GM10248 (cell line): ENCODE data around the gene ALX3.

Experiments
- CTCF ChIA-PET: fragments of 300-600 bp; sonication (Branson Sonifier 250); formaldehyde crosslinking; extraction: SDS; loops from one replicate; lab custom pipeline; 2021; ENCODE audit warnings: antibody characterized with exemption; lab: Yijun Ruan, JAX
- POLR2A ChIA-PET: fragments of 350-650 bp; sonication (Branson Sonifier 250); formaldehyde crosslinking; extraction: SDS; loops from one replicate; lab custom pipeline; 2020; ENCODE audit warnings: antibody characterized with exemption; lab: Yijun Ruan, JAX
- DNase-seq: peaks from one replicate; pipeline ENCODE4 v3.0.0; 2012; ENCODE audit errors: extremely low spot score
- TF ChIP-seq, protein P1 (sequence below): IDR thresholded peaks from 2 replicates; pipeline ENCODE4 v1.5.1; 2012; ENCODE audit warnings: mild to moderate bottlenecking, low read depth; ENCODE audit errors: extremely low read depth, missing control alignments, control extremely low read depth

Gene ALX3

DNA sequence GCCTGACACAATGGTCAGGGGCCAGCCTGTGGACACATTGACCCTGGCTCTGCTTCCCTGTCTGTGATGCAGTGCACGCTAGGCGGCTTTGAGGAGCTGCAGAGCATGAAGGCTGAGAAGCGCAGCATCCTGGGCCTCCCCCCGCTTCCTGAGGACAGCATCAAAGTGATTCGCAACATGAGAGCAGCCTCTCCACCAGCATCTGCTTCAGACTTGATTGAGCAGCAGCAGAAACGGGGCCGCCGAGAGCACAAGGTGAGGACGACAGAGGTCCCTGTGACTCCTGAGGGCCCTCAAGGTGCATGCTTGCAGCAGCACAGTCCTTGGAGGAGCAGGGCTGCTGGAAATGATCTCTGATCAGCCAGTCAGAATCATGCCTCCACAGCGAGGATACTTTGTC lies 27.5 kb downstream of the ALX3 start:
- TF ChIP-seq, protein P1, sequence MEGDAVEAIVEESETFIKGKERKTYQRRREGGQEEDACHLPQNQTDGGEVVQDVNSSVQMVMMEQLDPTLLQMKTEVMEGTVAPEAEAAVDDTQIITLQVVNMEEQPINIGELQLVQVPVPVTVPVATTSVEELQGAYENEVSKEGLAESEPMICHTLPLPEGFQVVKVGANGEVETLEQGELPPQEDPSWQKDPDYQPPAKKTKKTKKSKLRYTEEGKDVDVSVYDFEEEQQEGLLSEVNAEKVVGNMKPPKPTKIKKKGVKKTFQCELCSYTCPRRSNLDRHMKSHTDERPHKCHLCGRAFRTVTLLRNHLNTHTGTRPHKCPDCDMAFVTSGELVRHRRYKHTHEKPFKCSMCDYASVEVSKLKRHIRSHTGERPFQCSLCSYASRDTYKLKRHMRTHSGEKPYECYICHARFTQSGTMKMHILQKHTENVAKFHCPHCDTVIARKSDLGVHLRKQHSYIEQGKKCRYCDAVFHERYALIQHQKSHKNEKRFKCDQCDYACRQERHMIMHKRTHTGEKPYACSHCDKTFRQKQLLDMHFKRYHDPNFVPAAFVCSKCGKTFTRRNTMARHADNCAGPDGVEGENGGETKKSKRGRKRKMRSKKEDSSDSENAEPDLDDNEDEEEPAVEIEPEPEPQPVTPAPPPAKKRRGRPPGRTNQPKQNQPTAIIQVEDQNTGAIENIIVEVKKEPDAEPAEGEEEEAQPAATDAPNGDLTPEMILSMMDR, result no peak
- POLR2A ChIA-PET, result no interaction called here
- CTCF ChIA-PET, result interaction anchor here (1.5 to 22.1 kb wide), 2 partner anchors 14 to 62 kb away, joined by 3 to 387 read pairs; no protein-coding TSS in a partner anchor
- DNase-seq, result no peak

DNA sequence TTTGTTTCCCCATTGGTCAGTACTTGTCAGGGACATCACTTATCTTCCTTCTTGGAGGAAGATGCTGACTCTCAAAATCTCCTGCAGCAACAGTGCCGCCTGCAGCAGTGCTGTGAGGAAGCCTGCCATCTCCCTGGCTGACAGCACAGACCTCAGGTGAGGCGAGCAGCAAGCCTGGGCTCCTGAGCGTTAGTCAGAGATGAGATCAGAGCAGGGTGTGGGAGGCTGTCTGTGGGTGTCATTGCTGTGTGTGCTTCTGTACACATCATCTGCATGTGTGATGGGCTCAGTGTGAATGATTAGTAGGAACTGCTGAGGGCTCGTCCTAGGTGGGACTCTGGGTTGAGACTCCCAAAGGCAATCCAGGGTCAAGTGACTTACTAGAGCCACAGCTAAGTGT lies 29.9 kb downstream of the ALX3 start:
- CTCF ChIA-PET, result interaction anchor here (1.2 to 22.1 kb wide), 3 partner anchors 11 to 56 kb away, joined by 4 to 387 read pairs (median 16); partner anchors contain the start of gene AHCYL1
- DNase-seq, result no peak
- TF ChIP-seq, protein P1, result no peak
- POLR2A ChIA-PET, result interaction anchor here (0.7 kb wide), 2 partner anchors 11 to 31 kb away, joined by 3 read pairs; no protein-coding TSS in a partner anchor

DNA sequence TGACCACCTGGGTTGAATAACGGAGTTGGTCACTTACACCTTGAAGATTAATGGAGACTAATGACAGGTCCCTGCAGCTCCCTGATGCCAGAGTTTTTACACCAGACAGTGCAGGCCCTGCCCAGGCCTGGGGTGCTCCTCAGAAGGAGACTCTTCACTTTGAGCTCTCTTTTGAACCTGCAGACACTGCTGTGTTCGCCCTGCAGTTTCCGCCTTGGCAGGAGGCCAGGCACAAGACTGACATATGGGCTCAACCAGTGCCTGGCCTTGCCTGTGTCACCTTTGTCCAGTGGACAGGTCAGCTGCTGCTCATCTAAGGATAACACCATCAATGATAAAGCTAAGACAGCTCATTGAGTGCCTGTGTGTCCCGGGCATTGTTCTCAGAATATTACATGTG lies 30.8 kb downstream of the ALX3 start:
- ChIA-PET CTCF (interaction anchor here (1.4 to 22.1 kb wide), 4 partner anchors 10 to 55 kb away, joined by 3 to 387 read pairs (median 10); partner anchors contain the start of gene AHCYL1), POLR2A (interaction anchor here (0.6 kb wide), 1 partner anchor 9 kb away, joined by 3 read pairs; no protein-coding TSS in a partner anchor)
- DNase-seq, result no peak
- TF ChIP-seq, protein P1, result no peak

DNA sequence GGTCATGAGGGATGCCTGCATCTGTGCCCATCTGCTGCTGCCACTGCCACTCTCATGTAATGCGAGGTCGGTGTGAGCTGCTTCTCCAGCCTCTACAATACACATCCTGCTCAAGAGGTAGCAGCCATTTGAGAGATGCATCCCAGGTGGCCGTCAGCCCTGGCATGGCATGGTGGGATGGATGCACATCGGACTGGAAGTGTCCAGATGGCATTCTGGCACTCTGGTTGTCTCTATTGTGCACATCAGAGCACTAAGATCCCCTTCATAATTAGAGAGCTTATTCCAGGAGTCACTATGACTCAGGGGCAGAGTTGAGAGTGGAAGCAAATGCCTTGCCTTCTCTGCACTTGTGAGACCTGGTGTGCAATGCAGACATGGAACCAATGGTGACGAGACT lies 32.2 kb downstream of the ALX3 start:
- ChIA-PET POLR2A (no interaction called here), CTCF (interaction anchor here (1.0 to 22.1 kb wide), 4 partner anchors 8 to 261 kb away, joined by 3 to 387 read pairs (median 6); no protein-coding TSS in a partner anchor)
- no peak for DNase-seq
- TF ChIP-seq, protein P1, result no peak

DNA sequence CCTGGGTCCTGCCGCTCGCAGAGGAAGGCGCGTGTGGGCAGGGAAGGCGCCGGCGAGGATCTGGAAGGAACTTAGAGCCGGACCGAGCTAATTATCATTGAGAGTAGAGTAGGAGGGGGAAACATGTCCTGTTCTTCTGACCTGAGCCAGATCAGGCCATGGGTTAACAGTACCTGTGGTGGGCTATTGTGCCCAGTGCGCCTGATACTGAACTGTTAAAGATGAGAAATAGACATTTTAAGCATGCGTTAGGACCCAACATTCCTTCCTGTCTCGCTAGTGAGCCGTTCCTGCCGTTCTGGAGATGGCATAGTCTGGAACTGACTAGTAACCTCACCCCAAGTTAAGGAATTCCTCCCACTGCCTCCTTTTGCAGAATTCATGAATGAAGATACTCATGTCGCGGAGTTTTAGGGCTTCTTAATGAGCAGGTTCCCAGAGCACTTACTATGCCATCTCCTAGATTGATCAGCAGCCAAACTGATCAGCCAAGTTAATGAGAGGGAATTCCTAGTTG lies 35.2 kb downstream of the ALX3 start:
- ChIA-PET CTCF (interaction anchor here (0.9 to 22.1 kb wide), 6 partner anchors 10 to 144 kb away, joined by 3 to 387 read pairs (median 6); no protein-coding TSS in a partner anchor), POLR2A (no interaction called here)
- TF ChIP-seq, protein P1, result no peak
- DNase-seq, result no peak

DNA sequence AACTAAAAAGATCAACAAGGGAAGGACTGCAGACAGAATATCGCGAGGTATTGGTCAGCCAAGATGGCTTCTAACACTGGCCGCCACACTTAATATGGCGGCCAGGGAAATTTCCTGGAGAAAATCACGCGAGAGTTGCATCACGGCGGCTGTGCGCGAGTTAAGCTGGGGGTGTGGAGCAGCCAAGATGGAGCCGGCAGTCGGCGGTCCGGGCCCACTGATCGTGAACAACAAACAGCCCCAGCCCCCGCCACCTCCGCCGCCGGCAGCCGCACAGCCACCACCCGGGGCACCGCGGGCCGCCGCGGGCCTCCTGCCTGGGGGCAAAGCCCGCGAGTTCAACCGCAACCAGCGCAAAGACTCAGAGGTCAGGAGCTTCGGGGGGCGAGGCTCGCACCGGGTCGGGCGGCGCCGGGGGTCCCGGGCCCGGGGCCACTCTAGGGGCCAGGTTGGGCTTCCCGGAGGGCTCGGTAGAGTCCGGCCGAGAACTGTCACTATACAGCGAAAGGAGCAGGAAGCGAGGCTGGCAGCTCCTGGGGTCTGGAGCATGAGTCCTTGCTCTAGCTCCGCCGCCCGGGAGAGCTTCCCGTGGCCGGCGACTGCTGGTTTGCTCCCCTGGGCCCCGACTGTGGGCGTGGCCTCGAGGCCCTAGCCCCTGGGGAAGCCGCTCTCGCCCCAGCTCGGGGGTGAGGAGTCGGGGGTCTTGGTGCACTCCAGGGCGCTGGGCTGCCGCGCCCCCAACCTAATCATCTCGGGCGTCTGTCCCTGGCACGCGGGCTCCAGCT lies 35.8 kb downstream of the ALX3 start, which contains the start of gene STRIP1:
STRIP1 (plus strand) TSS at position 174 of the 785 bp plus-strand sequence; CDS start at position 188, 14 bp downstream.
- TF ChIP-seq, protein P1, result no peak
- ChIA-PET CTCF (interaction anchor here (0.8 to 22.1 kb wide), 12 partner anchors 11 to 258 kb away, joined by 3 to 387 read pairs (median 4); partner anchors contain the start of gene AHCYL1), POLR2A (no interaction called here)

More for the DNA sequence above, 35.8 kb downstream of the ALX3 start, which contains the start of gene STRIP1:
- DNase-seq, result peak; percentile 92
